Liver (tissue), 9 donors: Measurements from ENCODE around the gene RBM5. TPM values are rescaled to one million over a fixed set of nuclear protein-coding genes. Genes with fewer than 3 reads are reported as not detected.

Experiments used
- DNase-seq: peaks from one replicate; pipeline ENCODE4 v3.0.0-alpha.2; 2017; ENCODE audit warnings: low spot score
- H3K27ac ChIP-seq, 2 donors: one replicate each; pipeline ENCODE4 v1.7.0; 2013; ENCODE audit warnings: inconsistent platforms in 2 of 2, low read length in 2 of 2, control low read depth in 1 of 2, low read depth in 1 of 2, mild to moderate bottlenecking in 1 of 2
- H3K27me3 ChIP-seq, 4 donors: one replicate each; pipeline versions ENCODE4 v1.6.1 to v1.7.0; 2013; ENCODE audit warnings: low read length in 3 of 4, inconsistent platforms in 1 of 4, mild to moderate bottlenecking in 1 of 4, moderate library complexity in 1 of 4; ENCODE audit not compliant: control insufficient read depth in 4 of 4, insufficient read depth in 4 of 4
- H3K36me3 ChIP-seq, 4 donors: one replicate each; pipeline versions ENCODE4 v1.6.1 to v1.7.0; 2013; ENCODE audit warnings: low read length in 3 of 4, mild to moderate bottlenecking in 3 of 4, low read depth in 1 of 4, moderate library complexity in 1 of 4; ENCODE audit not compliant: control insufficient read depth in 4 of 4, insufficient read depth in 3 of 4
- H3K4me1 ChIP-seq, 4 donors: one replicate each; pipeline versions ENCODE4 v1.6.1 to v1.7.0; 2013; ENCODE audit warnings: low read length in 3 of 4, mild to moderate bottlenecking in 3 of 4, moderate library complexity in 1 of 4; ENCODE audit not compliant: control insufficient read depth in 4 of 4, insufficient read depth in 4 of 4
- H3K4me3 ChIP-seq, 3 donors: one replicate each; pipeline versions ENCODE4 v1.6.1 to v1.7.0; 2013; ENCODE audit warnings: low read length in 3 of 3, control low read depth in 1 of 3, low read depth in 1 of 3, mild to moderate bottlenecking in 1 of 3
- H3K9ac ChIP-seq, 2 donors: one replicate each; pipeline ENCODE4 v1.7.0; 2013; ENCODE audit warnings: low read length in 2 of 2, mild to moderate bottlenecking in 2 of 2, moderate library complexity in 2 of 2, control low read depth in 1 of 2, low read depth in 1 of 2
- H3K9me3 ChIP-seq, 4 donors: one replicate each; pipeline versions ENCODE4 v1.6.1 to v1.7.0; 2013; ENCODE audit warnings: low read length in 3 of 4; ENCODE audit not compliant: control insufficient read depth in 4 of 4
- CTCF ChIP-seq: fragments of 150-350 bp; IDR thresholded peaks from 2 replicates; pipeline ENCODE4 v1.5.1; 2017; ENCODE audit warnings: improper control_type of control experiment, low read depth, low read length; ENCODE audit not compliant: missing input control
- EGR1 ChIP-seq, 2 donors: IDR thresholded peaks; 2 replicates each; pipeline ENCODE4 v1.6.1; 2016 to 2018; ENCODE audit warnings: antibody characterized with exemption in 2 of 2, low read depth in 2 of 2
- FOXA1 ChIP-seq: IDR thresholded peaks from 2 replicates; pipeline ENCODE4 v1.6.1; 2016; ENCODE audit warnings: antibody characterized with exemption
- FOXA2 ChIP-seq: IDR thresholded peaks from 2 replicates; pipeline ENCODE4 v1.6.1; 2016; ENCODE audit warnings: antibody characterized with exemption
- GABPA ChIP-seq, 2 donors: IDR thresholded peaks in 1 of 2; conservative IDR thresholded peaks in 1 of 2; 2 replicates each; pipeline ENCODE4 v1.6.1; 2016; ENCODE audit warnings: antibody characterized with exemption in 2 of 2, mild to moderate bottlenecking in 1 of 2, moderate library complexity in 1 of 2
- HNF4A ChIP-seq, 2 donors: conservative IDR thresholded peaks; 2 replicates each; pipeline ENCODE4 v1.6.1; 2016; ENCODE audit warnings: antibody characterized with exemption in 2 of 2, mild to moderate bottlenecking in 2 of 2
- HNF4G ChIP-seq: IDR thresholded peaks from 2 replicates; pipeline ENCODE4 v1.6.1; 2016; ENCODE audit warnings: antibody characterized with exemption
- JUND ChIP-seq, 2 donors: IDR thresholded peaks; 2 replicates each; pipeline ENCODE4 v1.6.1; 2016; ENCODE audit warnings: antibody characterized with exemption in 2 of 2
- NR2F2 ChIP-seq: IDR thresholded peaks from 2 replicates; pipeline ENCODE4 v1.6.1; 2016; ENCODE audit warnings: antibody characterized with exemption
- RAD21 ChIP-seq, 2 donors: IDR thresholded peaks; 2 replicates each; pipeline ENCODE4 v1.6.1; 2016; ENCODE audit warnings: antibody characterized with exemption in 2 of 2, mild to moderate bottlenecking in 2 of 2
- RXRA ChIP-seq, 2 donors: IDR thresholded peaks; 2 replicates each; pipeline ENCODE4 v1.6.1; 2017 to 2018; ENCODE audit warnings: antibody characterized with exemption in 2 of 2, mild to moderate bottlenecking in 1 of 2
- SP1 ChIP-seq: IDR thresholded peaks from 2 replicates; pipeline ENCODE4 v1.6.1; 2018; ENCODE audit warnings: antibody characterized with exemption, mild to moderate bottlenecking
- TAF1 ChIP-seq: conservative IDR thresholded peaks from 2 replicates; pipeline ENCODE4 v1.6.1; 2016; ENCODE audit warnings: antibody characterized with exemption, mild to moderate bottlenecking
- YY1 ChIP-seq: IDR thresholded peaks from 2 replicates; pipeline ENCODE4 v1.6.1; 2016; ENCODE audit warnings: antibody characterized with exemption, mild to moderate bottlenecking
- ZBTB33 ChIP-seq: IDR thresholded peaks from 2 replicates; pipeline ENCODE4 v1.6.1; 2016; ENCODE audit warnings: antibody characterized with exemption
- WGBS: extraction: QIAGEN DNeasy Blood & Tissue Kit; methylation state at CpG from one replicate; pipeline ENCODE4 v1.1.7; 2013; 5-methylcytosine and 5-hydroxymethylcytosine counted together
- polyA plus RNA-seq, 2 donors: library from polyadenylated mRNA; stranded (reverse) in 1 of 2; unstranded in 1 of 2; fragments of 200-250 nt in 1 of 2; fragments of >200 nt in 1 of 2; fragmentation: Nextera tagmentation in 1 of 2; extraction: Ambion mirVana in 1 of 2; gene quantifications; one replicate each; pipeline versions ENCODE4 v1.2.1 to v1.2.3, GENCODE V29; 2013 to 2015
- total RNA-seq, 2 donors: library from RNA; depleted of rRNA; stranded (reverse); fragments of >200 nt; gene quantifications; one replicate each; pipeline ENCODE4 v1.2.3, GENCODE V29; 2014
- TF ChIP-seq, protein P1 (sequence below): IDR thresholded peaks from 2 replicates; pipeline ENCODE4 v1.6.1; 2016; ENCODE audit warnings: antibody characterized with exemption
- TF ChIP-seq, protein P2 (sequence below): IDR thresholded peaks from 2 replicates; pipeline ENCODE4 v1.6.1; 2016; ENCODE audit warnings: antibody characterized with exemption, mild to moderate bottlenecking
- TF ChIP-seq, protein P3 (sequence below): IDR thresholded peaks from 2 replicates; pipeline ENCODE4 v1.6.1; 2016; ENCODE audit warnings: antibody characterized with exemption
- donor health status: healthy.
- donor health status: healthy.
- donor health status: healthy.
- donor health status: healthy.
- donor health status: healthy.

RBM5 gene
- total and polyA plus RNA-seq, 4 donors = 21.2 to 142 (median 64.3) TPM

DNA sequence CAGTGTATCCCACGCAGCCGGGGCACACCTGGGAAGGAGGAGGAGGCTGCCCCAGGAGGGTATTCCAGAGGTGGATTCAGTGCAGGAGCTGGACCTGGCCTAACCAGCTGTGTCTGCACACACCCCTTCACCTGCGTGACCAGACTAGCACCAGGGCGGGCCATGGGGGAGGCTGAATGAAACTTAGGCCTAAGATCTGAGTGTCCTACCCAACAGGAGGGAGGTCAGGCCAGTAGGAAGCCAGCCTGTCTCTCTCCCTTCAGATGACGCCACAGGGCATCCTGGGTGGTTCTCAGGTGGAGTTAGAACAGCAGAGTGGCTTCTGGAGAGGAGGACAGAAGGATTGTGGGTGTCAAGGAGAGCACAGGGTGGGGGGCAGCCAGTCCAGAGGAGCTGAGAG lies 63.0 kb downstream of the RBM5 start:
- WGBS = 76% methylated on average over 5 of the region's 5 CpGs
- no peak for DNase-seq
- Histone ChIP-seq H3K9me3 (no peaks in the 10 kb centered on the region), H3K36me3 (no peaks in the 10 kb centered on the region), H3K27me3 (no peaks in the 10 kb centered on the region), H3K9ac (no peak overlapping the region), H3K4me1 (peaks cover 3 to 20% (median 11%) of the 10 kb centered on the region in 4 donors), H3K27ac (no peak overlapping the region), H3K4me3 (no peak overlapping the region)
- no peak for TF ChIP-seq JUND (IDR thresholded peaks at IDR 0.05)
- TF ChIP-seq HNF4G = no peak
- TF ChIP-seq, protein P1, sequence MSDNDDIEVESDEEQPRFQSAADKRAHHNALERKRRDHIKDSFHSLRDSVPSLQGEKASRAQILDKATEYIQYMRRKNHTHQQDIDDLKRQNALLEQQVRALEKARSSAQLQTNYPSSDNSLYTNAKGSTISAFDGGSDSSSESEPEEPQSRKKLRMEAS = no peak
- TF ChIP-seq, protein P2, sequence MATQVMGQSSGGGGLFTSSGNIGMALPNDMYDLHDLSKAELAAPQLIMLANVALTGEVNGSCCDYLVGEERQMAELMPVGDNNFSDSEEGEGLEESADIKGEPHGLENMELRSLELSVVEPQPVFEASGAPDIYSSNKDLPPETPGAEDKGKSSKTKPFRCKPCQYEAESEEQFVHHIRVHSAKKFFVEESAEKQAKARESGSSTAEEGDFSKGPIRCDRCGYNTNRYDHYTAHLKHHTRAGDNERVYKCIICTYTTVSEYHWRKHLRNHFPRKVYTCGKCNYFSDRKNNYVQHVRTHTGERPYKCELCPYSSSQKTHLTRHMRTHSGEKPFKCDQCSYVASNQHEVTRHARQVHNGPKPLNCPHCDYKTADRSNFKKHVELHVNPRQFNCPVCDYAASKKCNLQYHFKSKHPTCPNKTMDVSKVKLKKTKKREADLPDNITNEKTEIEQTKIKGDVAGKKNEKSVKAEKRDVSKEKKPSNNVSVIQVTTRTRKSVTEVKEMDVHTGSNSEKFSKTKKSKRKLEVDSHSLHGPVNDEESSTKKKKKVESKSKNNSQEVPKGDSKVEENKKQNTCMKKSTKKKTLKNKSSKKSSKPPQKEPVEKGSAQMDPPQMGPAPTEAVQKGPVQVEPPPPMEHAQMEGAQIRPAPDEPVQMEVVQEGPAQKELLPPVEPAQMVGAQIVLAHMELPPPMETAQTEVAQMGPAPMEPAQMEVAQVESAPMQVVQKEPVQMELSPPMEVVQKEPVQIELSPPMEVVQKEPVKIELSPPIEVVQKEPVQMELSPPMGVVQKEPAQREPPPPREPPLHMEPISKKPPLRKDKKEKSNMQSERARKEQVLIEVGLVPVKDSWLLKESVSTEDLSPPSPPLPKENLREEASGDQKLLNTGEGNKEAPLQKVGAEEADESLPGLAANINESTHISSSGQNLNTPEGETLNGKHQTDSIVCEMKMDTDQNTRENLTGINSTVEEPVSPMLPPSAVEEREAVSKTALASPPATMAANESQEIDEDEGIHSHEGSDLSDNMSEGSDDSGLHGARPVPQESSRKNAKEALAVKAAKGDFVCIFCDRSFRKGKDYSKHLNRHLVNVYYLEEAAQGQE = no peak
- no peak for TF ChIP-seq CTCF
- no peak for TF ChIP-seq YY1
- no peak for TF ChIP-seq ZBTB33
- TF ChIP-seq FOXA2 = no peak
- TF ChIP-seq SP1 = no peak
- TF ChIP-seq HNF4A (conservative IDR thresholded peaks at IDR 0.05) = no peak
- TF ChIP-seq TAF1 = no peak
- no peak for TF ChIP-seq RAD21 (IDR thresholded peaks at IDR 0.05)
- no peak for TF ChIP-seq GABPA (IDR thresholded peaks at IDR 0.05 in 1 of 2, conservative IDR thresholded peaks at IDR 0.05 in 1 of 2)

GRCh38 chr3:50153782-50154475 lies 65.2 kb downstream of the RBM5 start:
- no peak overlapping the region for H3K27ac ChIP-seq
- H3K4me1 ChIP-seq = peaks cover 3 to 20% (median 11%) of the 10 kb centered on the region in 4 donors
- 64% methylated on average over 9 of the region's 9 CpGs for WGBS
- no peaks in the 10 kb centered on the region for H3K27me3 ChIP-seq
- TF ChIP-seq YY1 = no peak
- no peak for TF ChIP-seq TAF1
- TF ChIP-seq, protein P2 = no peak
- TF ChIP-seq NR2F2 = no peak
- no peak for TF ChIP-seq FOXA1
- no peak for TF ChIP-seq EGR1 (IDR thresholded peaks at IDR 0.05; ENCODE audit: low read depth in 2 of 2)
- TF ChIP-seq HNF4G = no peak
- no peak for TF ChIP-seq SP1
- TF ChIP-seq, protein P3, sequence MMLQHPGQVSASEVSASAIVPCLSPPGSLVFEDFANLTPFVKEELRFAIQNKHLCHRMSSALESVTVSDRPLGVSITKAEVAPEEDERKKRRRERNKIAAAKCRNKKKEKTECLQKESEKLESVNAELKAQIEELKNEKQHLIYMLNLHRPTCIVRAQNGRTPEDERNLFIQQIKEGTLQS = no peak
- TF ChIP-seq JUND (IDR thresholded peaks at IDR 0.05) = no peak
- no peak for TF ChIP-seq HNF4A (conservative IDR thresholded peaks at IDR 0.05)
- no peak for TF ChIP-seq RAD21 (IDR thresholded peaks at IDR 0.05)
- no peak for TF ChIP-seq ZBTB33
- TF ChIP-seq RXRA (IDR thresholded peaks at IDR 0.05) = no peak
- no peak for TF ChIP-seq FOXA2
- no peak overlapping the region for H3K4me3 ChIP-seq
- no peak for DNase-seq
- no peaks in the 10 kb centered on the region for H3K36me3 ChIP-seq
- no peaks in the 10 kb centered on the region for H3K9me3 ChIP-seq
- H3K9ac ChIP-seq = no peak overlapping the region
